Keratinocyte (primary cell): ENCODE results near the gene NBEA. TPM values are rescaled to one million over a fixed set of nuclear protein-coding genes. Genes with fewer than 3 reads are reported as not detected.

Experiments used
- DNase-seq: peaks from one replicate; pipeline ENCODE4 v3.0.0-alpha.2; 2011; ENCODE audit warnings: low read depth, missing footprints, low spot score
- FAIRE-seq: peaks from 2 replicates; lab custom pipeline; 2011; peaks lifted over from hg19 to GRCh38; lab: Jason Lieb, UNC
- H2AFZ ChIP-seq: 2 replicates; pipeline ENCODE4 v1.6.0; 2012; ENCODE audit warnings: low read length, control low read depth, inconsistent platforms; ENCODE audit not compliant: control insufficient read depth
- H3K27ac ChIP-seq: 2 replicates; pipeline ENCODE4 v1.5.1; 2011; ENCODE audit warnings: low read length; ENCODE audit not compliant: control insufficient read depth, insufficient read depth
- H3K27me3 ChIP-seq: 3 replicates; pipeline ENCODE4 v1.6.0; 2011; ENCODE audit warnings: low read length; ENCODE audit not compliant: control insufficient read depth, insufficient read depth; ENCODE audit errors: extremely low read depth
- H3K36me3 ChIP-seq, 2 experiments: 2 replicates in 1 of 2; 3 replicates in 1 of 2; pipeline ENCODE4 v1.5.1; 2011; ENCODE audit warnings: low read length in 2 of 2, mild to moderate bottlenecking in 1 of 2; ENCODE audit not compliant: control insufficient read depth in 2 of 2, insufficient read depth in 2 of 2; ENCODE audit errors: extremely low read depth in 1 of 2
- H3K4me1 ChIP-seq: 3 replicates; pipeline ENCODE4 v1.5.1; 2011; ENCODE audit warnings: low read length; ENCODE audit not compliant: control insufficient read depth, insufficient read depth; ENCODE audit errors: extremely low read depth
- H3K4me2 ChIP-seq: 3 replicates; pipeline ENCODE4 v1.6.0; 2011; ENCODE audit warnings: low read depth, low read length; ENCODE audit not compliant: control insufficient read depth, insufficient read depth; ENCODE audit errors: extremely low read depth
- H3K4me3 ChIP-seq, 3 experiments: fragments of 200-600 bp in 1 of 3; sonication (generic) in 1 of 3; 2 replicates in 2 of 3; 3 replicates in 1 of 3; pipeline ENCODE4 v1.5.1; 2011 to 2016; ENCODE audit warnings: low read length in 3 of 3, mild to moderate bottlenecking in 3 of 3, control low read depth in 2 of 3, inconsistent platforms in 1 of 3, low read depth in 1 of 3, mixed read lengths in 1 of 3, mixed run types in 1 of 3, moderate library complexity in 1 of 3; ENCODE audit not compliant: control insufficient read depth in 2 of 3, insufficient read depth in 2 of 3; ENCODE audit errors: extremely low read depth in 1 of 3
- H3K79me2 ChIP-seq: 2 replicates; pipeline ENCODE4 v1.6.0; 2012; ENCODE audit warnings: low read length; ENCODE audit not compliant: control insufficient read depth, insufficient read depth
- H3K9ac ChIP-seq: 3 replicates; pipeline ENCODE4 v1.6.0; 2011; ENCODE audit warnings: low read length; ENCODE audit not compliant: control insufficient read depth, insufficient read depth; ENCODE audit errors: extremely low read depth
- H3K9me1 ChIP-seq: 3 replicates; pipeline ENCODE4 v1.6.0; 2011; ENCODE audit warnings: low read length; ENCODE audit not compliant: control insufficient read depth, insufficient read depth; ENCODE audit errors: extremely low read depth
- H3K9me3 ChIP-seq: 2 replicates; pipeline ENCODE4 v1.5.1; 2012; ENCODE audit warnings: low read depth, low read length; ENCODE audit not compliant: control insufficient read depth
- H4K20me1 ChIP-seq: 3 replicates; pipeline ENCODE4 v1.6.0; 2011; ENCODE audit warnings: low read length; ENCODE audit not compliant: control insufficient read depth, insufficient read depth; ENCODE audit errors: extremely low read depth
- CTCF ChIP-seq, 3 experiments: IDR thresholded peaks in 1 of 3; conservative IDR thresholded peaks in 1 of 3; optimal IDR thresholded peaks in 1 of 3; 2 replicates in 2 of 3; 3 replicates in 1 of 3; pipeline versions ENCODE3 to v1.5.1; 2011; ENCODE audit warnings: low read length in 3 of 3, mild to moderate bottlenecking in 3 of 3, moderate library complexity in 2 of 3, control low read depth in 1 of 3, inconsistent platforms in 1 of 3; ENCODE audit not compliant: insufficient read depth in 2 of 3; ENCODE audit errors: extremely low read depth in 1 of 3
- EZH2 ChIP-seq: IDR thresholded peaks from one replicate; pipeline ENCODE4 v1.6.1; 2012; ENCODE audit warnings: inconsistent platforms, mild to moderate bottlenecking, low read length, moderate library complexity
- dilution Hi-C: fragments of 300-500 bp; cut with MboI; formaldehyde crosslinking; loops from one replicate; pipeline ENCODE4 v1.7.0; 2020; ENCODE audit warnings: low sequenced_read_pairs; ENCODE audit not compliant: extremely low pct_ligation_motif_present
- polyA plus RNA-seq, 5 experiments: library from polyadenylated mRNA; depleted of rRNA in 3 of 5; stranded (reverse) in 3 of 5; stranded (forward) in 1 of 5; unstranded in 1 of 5; fragments of >200 nt; gene quantifications; 1 replicate in 1 of 5; 2 replicates in 3 of 5; 3 replicates in 1 of 5; pipeline versions ENCODE4 v1.2.1 to v1.2.3, GENCODE V29; 2011 to 2012; ENCODE audit warnings: missing spikeins in 2 of 5, low read depth in 1 of 5, low replicate concordance in 1 of 5

The NBEA gene
- polyA plus RNA-seq, 1 donor (not counting 4 experiments of a cell fraction or from before 2014, with no cell fraction given), result 0.05 TPM

DNA sequence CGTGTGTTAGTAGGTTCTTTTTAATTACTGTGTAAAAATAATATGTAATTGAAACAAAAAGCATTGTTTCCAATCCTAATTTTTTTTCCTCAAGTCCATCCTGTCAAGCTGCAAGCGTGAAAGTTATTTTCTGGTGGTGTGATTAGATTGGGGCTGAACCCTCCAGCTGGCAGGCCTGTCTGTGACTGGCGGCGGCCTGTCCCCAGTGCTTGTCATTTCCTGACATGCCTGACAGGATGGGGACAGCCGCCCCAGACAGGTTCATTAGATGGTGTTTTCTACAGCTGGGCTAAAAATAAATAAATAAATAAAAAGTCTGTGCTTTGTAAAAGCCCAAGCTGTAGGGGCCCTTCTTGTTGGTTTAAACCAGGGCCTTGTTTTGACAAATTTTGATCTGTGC lies 588.1 kb downstream of the NBEA start:
- dilution Hi-C loops, result no loop called here
- H3K27ac ChIP-seq, result no peak overlapping the region
- H3K36me3 ChIP-seq, result no peaks in the 10 kb centered on the region
- H3K4me2 ChIP-seq, result no peak overlapping the region
- no peak overlapping the region for H2AFZ ChIP-seq
- no peak overlapping the region for H3K9ac ChIP-seq
- no peaks in the 10 kb centered on the region for H3K9me3 ChIP-seq
- no peak for FAIRE-seq
- no peak overlapping the region for H3K4me3 ChIP-seq
- H3K4me1 ChIP-seq, result no peaks in the 10 kb centered on the region
- H3K79me2 ChIP-seq, result no peaks in the 10 kb centered on the region
- no peaks in the 10 kb centered on the region for H3K9me1 ChIP-seq
- TF ChIP-seq CTCF (optimal IDR thresholded peaks at IDR 0.05 in 1 of 3, IDR thresholded peaks at IDR 0.05 in 1 of 3, conservative IDR thresholded peaks at IDR 0.05 in 1 of 3; ENCODE audit: extremely low read depth in 1 of 3, insufficient read depth in 2 of 3, low read length in 3 of 3), result no peak
- TF ChIP-seq EZH2, result no peak
- no peaks in the 10 kb centered on the region for H3K27me3 ChIP-seq
- no peaks in the 10 kb centered on the region for H4K20me1 ChIP-seq
- DNase-seq, result no peak

- dilution Hi-C loops, result no loop called here
Observed at GRCh38 chr13:35530581-35530980, 588.5 kb downstream of the NBEA start.

More at GRCh38 chr13:35530581-35530980, 588.5 kb downstream of the NBEA start:
- no peaks in the 10 kb centered on the region for H3K9me3 ChIP-seq
- no peak overlapping the region for H3K27ac ChIP-seq
- H3K4me1 ChIP-seq, result no peaks in the 10 kb centered on the region
- H3K27me3 ChIP-seq, result no peaks in the 10 kb centered on the region
- no peak overlapping the region for H2AFZ ChIP-seq
- H3K4me2 ChIP-seq, result no peak overlapping the region
- FAIRE-seq (no peak), DNase-seq (no peak)
- H3K4me3 ChIP-seq, result no peak overlapping the region
- H3K79me2 ChIP-seq, result no peaks in the 10 kb centered on the region
- H3K9ac ChIP-seq, result no peak overlapping the region
- H4K20me1 ChIP-seq, result no peaks in the 10 kb centered on the region
- TF ChIP-seq CTCF (optimal IDR thresholded peaks at IDR 0.05 in 1 of 3, IDR thresholded peaks at IDR 0.05 in 1 of 3, conservative IDR thresholded peaks at IDR 0.05 in 1 of 3; ENCODE audit: extremely low read depth in 1 of 3, insufficient read depth in 2 of 3, low read length in 3 of 3), result no peak
- no peak for TF ChIP-seq EZH2
- no peaks in the 10 kb centered on the region for H3K36me3 ChIP-seq
- no peaks in the 10 kb centered on the region for H3K9me1 ChIP-seq
